GM18867 (cell line): ENCODE measurements around the gene CCDC158.
"Not testable (repeated sequence)": the region's sequence is repeated elsewhere in the genome, so short reads cannot be mapped to it uniquely, and the experiment has no call there.

ENCODE experiments used
- ATAC-seq: cut with Tn5 transposase; IDR thresholded peaks from one replicate; pipeline ENCODE4 v1.9.1; 2021; ENCODE audit warnings: mild to moderate bottlenecking, moderate library complexity; ENCODE audit not compliant: unreplicated experiment

Gene CCDC158

DNA sequence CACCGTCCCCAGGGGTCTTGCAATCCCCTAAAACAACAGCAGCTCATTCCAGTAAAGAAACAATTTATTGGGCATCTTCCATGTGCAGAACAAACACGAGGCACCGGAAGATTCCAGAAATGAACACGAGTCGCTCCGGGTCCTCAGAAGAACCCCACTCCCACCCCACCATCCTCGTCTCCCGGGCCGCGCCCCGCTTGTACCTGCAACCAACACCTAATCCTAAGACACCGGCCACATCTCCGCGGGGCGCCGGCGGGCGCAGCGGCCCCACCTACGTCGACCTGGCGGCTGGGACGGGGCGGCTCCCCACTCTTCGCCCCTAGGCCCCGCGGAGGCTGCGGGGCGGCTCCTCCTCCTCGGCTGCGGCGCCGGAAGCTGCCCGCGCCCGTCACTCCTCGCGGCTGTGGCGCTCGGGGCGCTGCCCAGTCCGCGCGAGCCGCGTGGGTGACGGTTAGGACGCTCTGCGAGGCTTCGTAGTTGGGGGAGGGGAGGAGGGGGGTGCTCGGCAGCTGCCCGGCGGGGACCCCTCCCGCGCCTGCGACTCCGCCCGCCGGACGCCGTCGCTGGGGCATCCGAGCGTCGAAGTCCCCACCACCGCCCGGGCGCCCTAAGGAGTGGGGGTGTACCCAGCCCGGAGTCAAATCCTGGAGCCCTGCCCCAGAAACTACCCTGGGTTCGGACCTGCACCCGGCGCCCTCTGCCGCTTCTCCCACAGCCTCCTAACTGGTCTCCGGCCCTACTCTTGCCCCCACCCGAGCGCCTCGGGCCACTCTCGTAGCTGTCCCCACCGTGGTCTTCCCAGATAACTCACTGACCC is at the start of gene CCDC158:
Gene CCDC158, minus strand, starts transcription at position 380 of the 820 bp plus-strand sequence. CDS start 17,934 bp downstream, outside the sequence.
- ATAC-seq, result no peak

DNA sequence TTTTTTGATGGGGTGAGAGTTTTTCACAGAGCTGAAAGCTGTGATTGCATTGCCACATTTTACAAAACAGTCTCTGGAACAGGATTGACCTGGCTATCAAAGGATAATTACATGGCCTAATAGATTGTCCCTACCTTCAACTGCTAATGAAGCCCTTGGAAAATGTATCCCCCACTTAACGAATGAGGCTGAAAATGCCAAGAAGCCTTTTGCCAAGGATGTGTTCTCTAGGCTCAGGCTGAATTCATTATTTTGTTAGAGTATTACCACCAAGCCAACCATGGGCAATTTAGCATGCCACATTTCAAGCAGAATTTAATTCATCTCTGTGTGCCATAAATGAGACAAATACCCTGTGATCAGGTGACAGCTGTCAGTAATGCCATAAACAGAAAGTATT is 49.6 kb upstream of the CCDC158 start:
- ATAC-seq, result no peak

DNA sequence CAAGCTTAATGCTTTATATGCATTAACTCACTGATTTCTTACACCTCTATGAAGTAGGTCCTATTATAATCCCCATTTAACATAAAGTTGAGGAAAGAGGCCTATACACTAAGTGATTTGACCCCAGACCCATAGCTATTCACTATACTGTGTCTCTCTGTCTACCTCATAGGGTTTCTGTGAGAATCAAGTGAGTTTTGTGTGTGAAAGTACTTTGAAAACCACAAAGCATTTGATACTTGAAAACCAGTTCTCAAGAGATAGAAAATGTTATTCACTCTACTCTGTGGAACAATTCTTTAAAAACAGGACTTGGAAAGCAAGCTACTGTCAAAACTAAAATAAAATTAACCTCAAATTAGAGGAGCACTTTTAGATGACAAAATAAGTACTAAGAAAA is 49.1 kb upstream of the CCDC158 start:
- ATAC-seq, result no peak

DNA sequence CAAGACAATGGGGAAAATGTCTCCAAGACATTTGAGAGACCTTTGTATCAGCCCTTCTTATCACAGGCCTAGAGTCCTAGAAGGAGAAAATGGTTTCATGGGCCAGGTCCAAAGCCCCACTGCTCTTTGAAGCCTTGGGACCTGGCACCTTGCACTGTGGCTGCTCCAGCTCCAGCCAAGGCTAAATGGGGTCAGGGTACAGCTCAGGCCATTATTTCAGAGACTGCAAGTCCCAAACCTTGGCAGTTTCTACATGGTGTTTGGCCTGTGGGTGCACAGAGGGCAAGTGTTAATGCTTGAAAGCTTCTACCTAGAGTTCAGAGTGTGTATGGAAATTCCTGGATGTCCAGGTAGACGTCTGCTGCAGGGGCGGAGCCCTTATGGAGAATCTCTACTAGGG is 42.6 kb upstream of the CCDC158 start:
- ATAC-seq, result no peak

DNA sequence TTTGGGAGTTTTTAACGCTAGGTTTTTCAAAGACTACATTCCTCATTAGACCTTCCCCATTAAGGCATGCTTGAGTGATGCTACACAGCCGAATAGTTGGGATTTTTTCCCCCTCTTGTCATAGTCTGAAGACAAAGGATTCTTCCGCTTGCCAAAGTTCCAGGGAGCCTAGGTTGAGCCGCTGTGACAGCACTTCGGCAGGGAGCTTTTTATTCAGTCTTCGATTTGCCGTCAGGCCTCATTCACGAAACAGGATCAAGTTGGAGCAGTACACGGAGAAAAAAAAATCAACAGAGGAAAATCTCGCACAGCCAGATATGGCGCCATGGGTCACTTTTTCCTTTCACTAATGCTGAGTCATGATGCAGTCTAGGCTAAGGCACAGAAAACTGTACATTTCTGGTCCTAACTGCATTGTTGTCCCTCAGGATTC is 38.4 kb upstream of the CCDC158 start:
- no peak for ATAC-seq

DNA sequence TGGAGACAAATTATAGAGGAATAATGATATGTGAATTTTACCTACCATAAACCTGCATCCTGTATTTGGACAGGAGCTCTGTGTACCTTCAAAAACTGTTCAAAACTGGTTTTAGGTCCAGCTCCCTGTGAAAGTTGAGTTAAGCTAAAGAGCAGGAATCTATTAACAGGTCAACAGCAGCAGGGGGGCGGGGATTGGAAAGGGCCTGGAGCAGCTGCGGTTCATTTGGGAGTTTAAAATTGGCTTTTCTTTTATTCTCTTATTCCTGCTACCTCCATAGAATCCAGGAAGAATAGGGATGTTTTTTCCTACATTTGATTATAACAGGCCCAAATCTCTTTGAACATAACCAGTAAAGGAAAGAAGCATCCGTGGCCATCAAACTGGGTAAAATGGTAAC is 37.9 kb upstream of the CCDC158 start:
- ATAC-seq, result no peak

DNA sequence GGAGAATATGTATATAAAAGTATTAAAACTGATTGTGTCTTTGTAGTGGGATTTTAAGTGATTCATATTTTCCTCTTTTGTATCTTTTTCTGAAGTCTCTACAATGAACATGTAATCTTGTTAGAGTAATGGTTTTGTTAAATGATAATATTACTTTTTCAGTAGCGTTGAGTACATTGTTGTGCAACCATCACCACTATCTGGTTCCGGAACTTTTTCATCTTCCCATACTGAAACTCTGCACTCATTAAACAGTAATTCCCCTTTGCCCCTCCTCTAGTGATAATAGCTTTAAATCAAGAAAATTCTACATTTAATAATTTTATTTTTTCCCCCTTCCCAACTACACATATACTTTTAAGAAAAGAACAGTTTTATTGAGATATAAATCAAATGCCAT is 37.4 kb upstream of the CCDC158 start:
- no peak for ATAC-seq

DNA sequence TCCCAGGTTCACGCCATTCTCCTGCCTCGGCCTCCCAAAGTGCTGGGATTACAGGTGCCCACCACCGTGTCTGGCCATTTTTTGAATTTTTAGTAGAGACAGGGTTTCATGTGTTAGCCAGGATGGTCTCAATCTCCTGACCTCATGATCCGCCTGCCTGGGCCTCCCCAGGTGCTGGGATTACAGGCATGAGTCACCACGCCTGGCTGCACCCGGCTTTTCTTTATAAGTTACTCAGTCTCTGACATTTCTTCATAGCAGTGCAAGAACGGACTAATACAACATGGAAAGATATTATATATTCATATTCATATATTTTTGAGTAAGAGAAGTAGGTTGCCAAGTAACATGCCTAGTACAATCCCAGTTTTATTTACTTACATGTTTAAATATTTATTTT is 36.9 kb upstream of the CCDC158 start:
- no peak for ATAC-seq

DNA sequence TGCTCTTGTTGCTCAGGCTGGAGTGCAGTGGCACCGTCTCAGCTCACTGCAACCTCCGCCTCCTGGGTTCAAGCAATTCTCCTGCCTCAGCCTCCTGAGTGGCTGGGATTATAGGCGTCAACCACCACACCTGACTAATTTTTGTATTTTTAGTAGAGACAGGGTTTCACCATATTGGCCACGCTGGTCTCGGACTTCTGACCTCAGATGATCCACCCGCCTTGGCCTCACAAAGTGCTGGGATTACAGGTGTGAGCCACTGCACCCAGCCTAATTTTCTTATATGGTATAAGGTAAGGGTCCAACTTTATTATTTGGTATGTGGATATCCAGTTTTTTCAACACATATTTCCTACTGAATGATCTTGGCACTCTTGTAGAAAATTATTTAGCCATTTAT is 33.1 kb upstream of the CCDC158 start:
- ATAC-seq, result not testable (repeated sequence)

DNA sequence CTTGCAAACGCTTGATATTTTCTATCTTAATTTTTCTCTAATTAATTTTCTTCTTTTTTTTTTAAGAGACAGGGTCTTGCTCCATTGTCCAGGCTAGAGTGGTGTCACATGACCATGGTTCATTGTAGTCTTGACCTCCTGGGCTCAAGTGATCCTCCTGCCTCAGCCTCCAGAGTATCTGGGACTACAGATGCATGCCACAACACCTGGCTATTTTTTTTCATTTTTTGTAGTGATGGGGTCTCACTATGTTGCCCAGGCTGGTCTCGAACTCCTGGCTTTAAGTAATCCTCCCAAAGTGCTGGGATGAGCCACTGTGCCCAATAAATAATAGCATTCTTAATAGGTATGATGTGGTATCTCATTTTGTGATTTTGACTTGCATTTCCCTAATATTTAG is 32.3 kb upstream of the CCDC158 start:
- no peak for ATAC-seq

DNA sequence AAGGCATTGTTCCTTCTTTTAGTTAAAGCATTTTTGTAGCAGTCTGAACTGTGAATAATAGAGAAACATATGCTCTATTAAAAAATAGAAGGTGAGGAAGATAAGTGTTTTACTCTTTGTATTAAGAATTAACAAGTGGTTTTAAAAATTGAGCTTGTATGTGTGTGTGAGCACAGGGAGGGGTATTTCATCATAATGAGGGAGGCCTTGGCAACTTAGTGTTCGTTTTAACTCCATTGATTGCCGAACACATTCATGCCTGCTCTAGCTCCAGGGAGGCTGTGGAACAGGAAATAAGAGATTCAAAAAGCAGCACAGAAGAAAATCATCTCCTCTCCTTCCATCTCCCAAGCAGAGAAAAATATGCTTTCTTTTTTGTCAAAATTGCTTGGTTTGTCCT is 28.9 kb upstream of the CCDC158 start:
- ATAC-seq, result no peak

DNA sequence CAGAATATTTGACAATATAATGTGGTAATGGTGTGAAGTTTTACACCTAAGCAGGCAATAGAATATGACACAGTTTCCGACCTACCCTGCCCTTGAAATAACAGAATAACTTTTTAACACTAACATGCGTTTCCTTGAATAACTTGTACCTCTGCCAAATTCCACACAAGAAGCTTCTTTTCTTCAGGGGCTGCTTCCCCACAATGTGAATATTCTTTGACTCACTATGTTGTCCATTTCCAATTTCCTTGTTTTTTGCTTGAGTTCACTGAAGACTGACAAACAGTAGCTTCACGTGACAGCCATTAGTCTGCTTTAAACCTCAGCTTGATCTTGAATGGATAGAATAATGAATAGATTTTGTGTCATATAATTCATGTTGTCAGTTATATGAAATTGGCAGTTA is 28.4 kb upstream of the CCDC158 start:
- ATAC-seq, result no peak

DNA sequence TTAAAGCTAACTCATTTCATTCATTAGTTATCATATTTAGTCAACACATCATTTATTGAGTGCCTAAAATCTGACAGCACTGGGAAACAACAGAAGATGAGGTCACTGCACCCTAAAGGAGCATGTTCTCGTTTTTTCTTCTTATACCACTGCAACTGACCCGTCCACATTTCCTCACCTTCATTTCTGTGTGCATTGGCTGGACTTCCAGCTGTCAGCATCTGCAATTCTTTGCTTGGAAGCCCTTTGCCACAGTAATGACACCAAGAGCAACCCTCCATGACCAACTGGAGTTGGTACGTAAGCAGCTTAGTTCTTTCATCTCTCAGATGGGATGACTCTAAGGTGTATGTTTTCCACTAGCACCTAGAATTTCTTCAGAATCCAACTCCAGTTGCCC is 27.3 kb upstream of the CCDC158 start:
- ATAC-seq, result no peak

DNA sequence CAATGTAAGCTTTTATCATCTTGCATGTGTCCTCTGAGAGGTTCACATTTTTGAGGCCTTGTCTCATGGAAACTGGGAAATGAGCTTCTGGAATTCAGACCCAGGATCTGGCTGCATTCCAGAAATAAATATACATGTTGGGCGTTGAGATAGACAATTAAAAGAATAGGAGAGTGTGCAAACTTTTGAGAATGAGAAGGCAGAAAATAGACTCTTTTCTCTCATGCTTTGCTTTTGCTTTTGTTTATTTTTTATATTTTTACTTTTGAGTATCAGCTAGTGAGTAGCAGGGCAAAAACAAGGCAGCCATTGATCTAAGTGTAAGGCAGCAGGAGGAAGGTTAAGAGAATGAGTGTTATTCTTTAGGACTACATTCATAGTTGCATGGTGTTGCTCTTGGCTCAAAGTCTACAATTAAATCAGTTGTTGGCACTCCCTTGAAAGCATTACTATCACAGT is 26.5 kb upstream of the CCDC158 start:
- no peak for ATAC-seq

DNA sequence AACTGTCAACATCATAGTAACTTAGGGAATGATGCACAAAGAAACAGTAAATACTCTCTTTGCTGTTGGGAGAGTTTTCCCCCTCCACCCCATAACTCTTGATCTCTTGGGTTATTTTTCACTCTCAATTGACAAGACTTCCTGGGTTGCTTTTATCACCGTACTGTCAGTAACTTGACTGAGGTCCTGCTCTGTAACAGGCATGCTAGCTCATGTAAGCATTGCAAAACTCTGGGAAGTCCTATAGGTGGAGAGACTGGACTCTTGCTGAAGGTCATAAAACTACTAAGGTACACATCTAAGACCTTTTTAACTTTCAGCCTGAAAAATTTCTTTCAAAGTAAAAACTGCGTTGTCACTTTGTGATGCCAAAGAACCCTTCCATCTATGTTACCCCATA is 25.0 kb upstream of the CCDC158 start:
- no peak for ATAC-seq

DNA sequence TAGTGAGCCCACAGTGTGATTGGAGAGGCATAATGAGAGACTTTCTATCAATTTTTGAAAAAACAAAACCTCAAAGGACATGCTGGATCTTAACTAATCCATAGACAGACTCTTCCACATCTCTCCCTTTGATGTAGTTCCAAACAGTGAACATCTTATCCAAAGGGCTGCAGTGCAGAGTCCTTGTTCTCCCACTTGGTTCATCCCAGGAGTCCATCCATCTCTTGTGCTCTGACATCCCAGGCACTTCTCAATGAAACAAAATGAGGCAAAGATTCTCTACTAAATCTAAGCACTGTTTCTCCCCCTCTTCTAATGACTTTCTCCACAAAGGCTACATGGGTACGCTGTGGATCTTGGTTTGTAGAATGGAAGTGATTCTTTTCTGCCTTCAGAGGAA is 22.4 kb upstream of the CCDC158 start:
- no peak for ATAC-seq

DNA sequence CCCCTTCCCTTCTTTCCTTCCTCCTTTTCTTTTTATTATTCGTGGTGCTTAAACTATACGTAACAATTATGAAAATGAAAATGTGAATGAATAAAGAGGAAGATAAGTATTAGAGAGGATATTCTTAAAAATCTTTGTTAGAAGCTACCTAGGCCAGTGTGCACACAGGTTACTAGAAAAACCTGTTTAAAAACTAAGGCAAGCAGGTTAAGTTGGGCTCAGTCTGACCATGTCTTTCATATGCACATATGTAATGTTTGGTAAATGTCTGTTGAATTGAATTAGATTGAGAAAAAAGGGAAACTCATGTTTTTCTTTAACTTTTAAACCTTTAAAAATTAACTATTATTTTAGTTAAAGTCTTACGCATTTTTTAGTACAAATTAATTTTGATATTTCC is 21.9 kb upstream of the CCDC158 start:
- ATAC-seq, result no peak

DNA sequence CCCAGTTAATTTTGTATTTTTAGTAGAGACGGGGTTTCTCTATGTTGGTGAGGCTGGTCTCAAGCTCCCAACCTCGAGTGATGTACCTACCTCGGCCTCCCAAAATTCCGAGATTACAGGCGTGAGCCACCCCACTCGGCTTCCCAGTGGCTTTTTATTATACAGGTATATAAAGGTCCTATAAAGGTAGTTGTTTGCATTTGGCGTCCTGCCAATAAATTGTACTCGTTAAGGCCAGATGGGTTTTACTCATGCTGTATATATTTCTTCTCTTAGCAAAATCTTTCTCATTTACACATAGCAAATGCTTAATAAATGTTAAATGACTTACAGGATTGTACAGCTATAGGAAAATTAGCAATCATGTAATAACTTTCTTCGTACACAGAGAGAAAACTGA is 20.9 kb upstream of the CCDC158 start:
- ATAC-seq, result no peak

DNA sequence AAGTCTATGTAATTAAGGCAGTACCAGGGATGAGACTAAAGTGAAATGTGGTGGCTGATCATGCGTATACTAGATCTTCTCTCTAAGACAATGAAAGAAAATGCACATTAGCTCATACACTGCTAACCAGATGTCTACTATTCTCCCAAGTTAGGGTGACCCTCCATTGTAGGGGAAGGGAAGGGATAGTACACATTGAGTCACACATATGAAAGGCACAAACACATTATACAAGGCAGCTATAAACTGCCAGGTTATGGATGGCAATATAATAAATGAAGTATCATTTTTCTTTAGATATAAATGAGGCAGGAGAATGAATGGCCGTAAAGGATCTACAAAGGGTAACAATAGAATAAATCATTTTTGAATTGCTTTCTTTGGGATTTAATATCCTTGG is 18.6 kb upstream of the CCDC158 start:
- no peak for ATAC-seq

DNA sequence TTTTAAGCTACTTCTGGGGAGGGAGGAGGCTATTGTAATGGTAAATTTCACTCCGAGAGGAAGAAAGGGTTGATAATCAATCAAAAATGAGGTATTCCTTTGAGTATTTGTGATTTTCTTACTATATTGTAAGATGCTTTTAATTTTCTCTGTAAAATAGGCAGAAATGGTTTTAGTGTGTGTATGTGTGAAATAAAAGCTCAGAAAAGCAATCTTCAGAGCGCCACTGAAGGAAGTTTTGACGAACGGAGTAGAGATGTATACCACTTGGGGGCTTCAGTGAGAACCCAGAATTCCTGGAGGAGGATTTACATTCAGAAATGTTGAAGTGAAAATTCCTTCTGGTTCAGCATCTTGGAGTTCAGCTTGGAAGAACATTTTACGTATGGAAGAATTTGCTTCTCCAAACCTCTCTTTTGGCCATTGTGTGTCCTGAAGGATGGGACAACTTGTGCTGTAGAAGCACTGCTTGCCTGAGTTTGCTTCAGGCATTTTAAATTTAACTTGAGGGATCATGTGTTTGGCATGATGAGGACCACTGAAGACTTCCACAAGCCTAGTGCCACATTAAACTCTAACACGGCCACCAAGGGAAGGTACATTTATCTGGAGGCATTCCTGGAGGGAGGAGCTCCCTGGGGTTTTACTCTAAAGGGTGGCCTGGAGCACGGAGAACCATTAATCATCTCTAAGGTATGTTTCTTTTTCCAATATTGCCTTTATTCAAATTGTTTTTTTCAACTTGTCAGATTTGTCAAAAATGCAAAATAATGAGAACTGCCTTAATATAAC is 14.8 kb upstream of the CCDC158 start:
- no peak for ATAC-seq

DNA sequence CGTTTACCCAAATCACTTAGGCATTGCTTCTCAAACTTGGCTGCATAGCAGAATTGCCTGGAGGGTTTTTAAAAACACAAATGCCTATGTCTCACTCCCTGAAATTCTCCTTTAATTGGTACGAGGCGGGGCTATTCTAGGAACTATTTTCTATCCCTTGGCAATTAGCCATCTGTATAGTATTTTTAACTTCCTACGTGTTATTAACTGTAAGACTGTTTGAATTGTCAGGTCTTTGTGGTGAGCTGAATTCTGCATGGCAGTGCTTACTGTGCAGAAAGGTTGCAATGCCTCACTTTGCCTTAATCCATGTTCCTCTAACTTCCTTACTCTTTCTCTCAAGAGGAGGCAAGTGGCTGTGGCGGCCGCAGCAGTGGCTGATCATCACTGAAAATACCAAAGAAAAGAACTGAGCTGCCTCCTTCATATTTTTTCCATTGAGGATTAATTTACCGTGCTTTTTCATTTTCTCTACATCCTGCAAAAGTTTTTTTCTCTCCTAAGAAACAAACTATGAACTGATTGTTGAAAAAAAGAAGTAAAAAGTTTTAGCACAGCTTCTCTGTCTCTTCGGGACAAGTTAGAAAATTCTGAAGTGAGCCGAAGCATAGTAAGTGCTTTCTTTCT is 14.1 kb upstream of the CCDC158 start, which contains the start of gene SHROOM3:
Gene SHROOM3, plus strand, starts transcription at position 329 of the 627 bp plus-strand sequence. CDS start 824 bp downstream, outside the sequence.
- no peak for ATAC-seq
